C4-2B (cell line): ENCODE results near the gene PSMB5.

ENCODE experiments used
- H3K27ac ChIP-seq: fragments of 450-650 bp; 2 replicates; pipeline ENCODE4 v1.5.1; 2017
- CTCF ChIP-seq: fragments of 450-650 bp; conservative IDR thresholded peaks from 2 replicates; pipeline ENCODE4 v1.5.1; 2017; ENCODE audit warnings: mild to moderate bottlenecking
- ZFX ChIP-seq: fragments of 450-650 bp; IDR thresholded peaks from 2 replicates; pipeline ENCODE4 v1.6.1; 2017

Gene PSMB5

GRCh38 chr14:23041729-23042128, 7.0 kb upstream of the PSMB5 start:
- no peak for TF ChIP-seq ZFX
- TF ChIP-seq CTCF, result no peak
- no peak overlapping the region for H3K27ac ChIP-seq

- no peak for TF ChIP-seq ZFX
- no peak for TF ChIP-seq CTCF
- H3K27ac ChIP-seq, result no peak overlapping the region
Observed at GRCh38 chr14:23040100-23040499, 5.4 kb upstream of the PSMB5 start.

- TF ChIP-seq ZFX (no peak), CTCF (no peak)
- peak overlapping the region; percentile 99 for H3K27ac ChIP-seq
Observed at GRCh38 chr14:23035303-23036144, 824 bp upstream of the PSMB5 start.

GRCh38 chr14:23033801-23034497, 751 bp downstream of the PSMB5 start:
- H3K27ac ChIP-seq, result peak overlapping the region; percentile 99
- TF ChIP-seq CTCF (no peak), ZFX (no peak)

GRCh38 chr14:23033251-23033727, 1.4 kb downstream of the PSMB5 start:
- TF ChIP-seq ZFX (no peak), CTCF (no peak)
- H3K27ac ChIP-seq, result no peak overlapping the region; the same call in 1 of the 2 replicates

- no peak overlapping the region for H3K27ac ChIP-seq
- TF ChIP-seq CTCF (no peak), ZFX (no peak)
Observed at GRCh38 chr14:23030936-23031335, 3.8 kb downstream of the PSMB5 start.

- no peak overlapping the region for H3K27ac ChIP-seq
- TF ChIP-seq CTCF (no peak), ZFX (no peak)
Observed at GRCh38 chr14:23028799-23029198, 5.9 kb downstream of the PSMB5 start.
